MM.1S (cell line): ENCODE measurements around the gene NTMT1.

Experiments
- DNase-seq: peaks from one replicate; pipeline ENCODE4 v3.0.0-alpha.2; 2015
- H2AFZ ChIP-seq: fragments of 300-600 bp; sonication (generic); 2 replicates; pipeline ENCODE4 v1.6.0; 2016; ENCODE audit warnings: antibody characterized with exemption, low read length
- H3F3A ChIP-seq: fragments of 300-600 bp; sonication (generic); 2 replicates; pipeline ENCODE4 v1.6.1; 2016; ENCODE audit warnings: mild to moderate bottlenecking, antibody characterized with exemption, low read length, moderate library complexity, mixed read lengths; ENCODE audit not compliant: insufficient read depth
- H3K27ac ChIP-seq: fragments of 300-600 bp; sonication (generic); 2 replicates; pipeline ENCODE4 v1.5.1; 2016; ENCODE audit warnings: mild to moderate bottlenecking, low read length
- H3K27me3 ChIP-seq: fragments of 300-600 bp; sonication (generic); replicated peaks from 2 replicates; pipeline ENCODE4 v1.6.0; 2016; ENCODE audit warnings: low read length; ENCODE audit not compliant: insufficient read depth
- H3K36me3 ChIP-seq: fragments of 300-600 bp; sonication (generic); replicated peaks from 2 replicates; pipeline ENCODE4 v1.6.1; 2016; ENCODE audit warnings: mild to moderate bottlenecking, low read length, mixed read lengths; ENCODE audit not compliant: insufficient read depth
- H3K4me1 ChIP-seq: fragments of 300-600 bp; sonication (generic); 2 replicates; pipeline ENCODE4 v1.6.1; 2016; ENCODE audit warnings: low read length, mixed read lengths
- H3K4me2 ChIP-seq: fragments of 300-600 bp; sonication (generic); 2 replicates; pipeline ENCODE4 v1.6.0; 2016; ENCODE audit warnings: low read depth, low read length
- H3K4me3 ChIP-seq: fragments of 300-600 bp; sonication (generic); 2 replicates; pipeline ENCODE4 v1.5.1; 2016; ENCODE audit warnings: low read length, mixed read lengths
- H3K79me2 ChIP-seq: fragments of 300-600 bp; sonication (generic); 2 replicates; pipeline ENCODE4 v1.6.1; 2016; ENCODE audit warnings: mixed run types, low read length, mixed read lengths
- H3K9ac ChIP-seq: fragments of 300-600 bp; sonication (generic); 2 replicates; pipeline ENCODE4 v1.6.1; 2016; ENCODE audit warnings: low read length, mixed read lengths
- H3K9me2 ChIP-seq: fragments of 300-600 bp; sonication (generic); replicated peaks from 2 replicates; pipeline ENCODE4 v1.6.1; 2016; ENCODE audit warnings: mild to moderate bottlenecking, low read length, mixed read lengths; ENCODE audit not compliant: insufficient read depth
- H3K9me3 ChIP-seq: fragments of 300-600 bp; sonication (generic); replicated peaks from 2 replicates; pipeline ENCODE4 v1.6.1; 2016; ENCODE audit warnings: mild to moderate bottlenecking, low read length, mixed read lengths; ENCODE audit not compliant: insufficient read depth
- H4K20me1 ChIP-seq: fragments of 300-600 bp; sonication (generic); 2 replicates; pipeline ENCODE4 v1.6.1; 2016; ENCODE audit warnings: mild to moderate bottlenecking, low read length, moderate library complexity, mixed read lengths; ENCODE audit not compliant: insufficient read depth
- CTCF ChIP-seq: fragments of 300-600 bp; sonication (generic); IDR thresholded peaks from 2 replicates; pipeline ENCODE4 v1.5.1; 2016; ENCODE audit warnings: antibody characterized with exemption, low read length, mixed read lengths
- EZH2 ChIP-seq: fragments of 300-600 bp; sonication (generic); optimal IDR thresholded peaks from 2 replicates; pipeline ENCODE3; 2017; ENCODE audit warnings: low read depth, mild to moderate bottlenecking, antibody characterized with exemption, low read length, mixed read lengths
- EZH2phosphoT487 ChIP-seq: fragments of 300-600 bp; sonication (generic); IDR thresholded peaks from 2 replicates; pipeline ENCODE4 v1.6.1; 2018; ENCODE audit warnings: antibody characterized with exemption, low read length

The NTMT1 gene

DNA sequence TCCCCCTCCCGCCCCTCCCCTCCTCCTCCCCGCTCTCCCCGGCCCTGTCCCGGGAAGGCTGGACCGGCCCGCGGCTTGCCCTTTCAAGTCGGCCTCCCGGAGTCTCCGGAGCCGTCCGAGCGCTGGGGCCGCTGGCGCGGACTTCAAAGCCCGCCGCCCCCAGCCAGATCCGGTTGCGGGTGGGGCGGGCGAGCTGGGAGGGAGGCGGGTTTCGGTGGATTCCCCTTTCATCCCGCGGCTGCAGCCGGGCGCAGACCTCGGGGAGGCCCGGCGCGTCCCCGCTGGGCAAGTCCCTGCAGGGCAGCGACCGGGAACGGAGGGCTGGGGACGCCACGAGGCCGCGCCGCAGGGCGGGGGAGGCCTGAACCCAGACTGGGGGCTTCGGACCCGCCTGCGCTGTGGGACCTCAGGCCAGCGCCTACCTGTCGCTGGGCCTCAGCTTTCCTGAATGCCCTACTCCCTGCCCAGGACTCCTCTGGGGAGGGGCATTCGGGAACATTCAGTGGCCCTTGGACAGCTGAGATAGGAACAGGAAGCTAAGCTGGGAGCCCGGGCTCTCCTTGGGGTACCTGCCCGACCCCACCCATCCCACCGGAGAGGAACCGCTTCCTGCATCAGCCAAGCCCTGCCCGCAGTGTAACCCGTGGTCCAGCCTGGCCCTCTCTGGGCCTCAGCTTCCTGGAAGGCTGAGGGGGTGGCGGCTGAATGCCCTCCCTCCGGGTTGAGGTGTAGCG is 28.4 kb upstream of the NTMT1 start:
- no peak overlapping the region; the same call in 1 of the 2 replicates for H3K4me3 ChIP-seq

DNA sequence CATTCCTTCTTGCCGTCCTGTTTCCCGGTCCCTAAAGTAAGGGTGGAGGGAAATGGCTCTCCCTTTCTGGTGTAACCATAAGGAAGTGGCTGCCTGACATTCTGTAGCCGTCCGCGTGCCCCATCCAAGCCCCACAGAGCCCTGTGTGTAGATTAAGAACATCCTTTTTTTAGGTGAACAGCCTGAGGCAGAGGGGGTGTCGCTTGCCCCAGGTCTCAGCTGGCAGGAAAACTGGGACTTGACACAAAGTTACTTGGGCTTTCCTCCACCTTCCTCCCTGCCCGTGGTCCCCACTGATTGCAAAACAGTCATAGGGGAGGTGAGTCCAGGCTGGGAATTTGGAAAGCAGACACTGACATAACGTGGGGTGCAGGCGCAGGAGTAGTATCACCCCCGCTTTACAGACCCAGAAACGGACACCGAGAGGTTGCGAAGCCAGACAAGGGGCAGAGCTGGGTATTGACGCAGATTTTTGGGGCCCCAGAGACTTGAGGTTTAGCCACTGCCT is 27.8 kb upstream of the NTMT1 start:
- Histone ChIP-seq H3K9ac (no peak overlapping the region), H3K9me3 (no peaks in the 10 kb centered on the region), H3K27me3 (peaks cover 6% of the 10 kb centered on the region), H3K4me1 (no peaks in the 10 kb centered on the region), H3K4me3 (no peak overlapping the region), H3K9me2 (no peaks in the 10 kb centered on the region), H3K36me3 (no peaks in the 10 kb centered on the region), H3K4me2 (no peak overlapping the region), H2AFZ (no peak overlapping the region), H3K27ac (no peak overlapping the region), H3K79me2 (no peaks in the 10 kb centered on the region), H3F3A (no peaks in the 10 kb centered on the region), H4K20me1 (no peaks in the 10 kb centered on the region)
- TF ChIP-seq CTCF (no peak), EZH2phosphoT487 (no peak), EZH2 (no peak)
- no peak for DNase-seq

More for the DNA sequence above, 28.4 kb upstream of the NTMT1 start:
- H3F3A ChIP-seq: no peaks in the 10 kb centered on the region
- peaks cover 6% of the 10 kb centered on the region for H3K27me3 ChIP-seq
- H3K27ac ChIP-seq: no peak overlapping the region
- no peaks in the 10 kb centered on the region for H3K36me3 ChIP-seq
- H2AFZ ChIP-seq: no peak overlapping the region
- no peak for DNase-seq
- H3K9me3 ChIP-seq: no peaks in the 10 kb centered on the region
- no peaks in the 10 kb centered on the region for H3K4me1 ChIP-seq
- TF ChIP-seq CTCF: no peak
- no peak for TF ChIP-seq EZH2
- no peak for TF ChIP-seq EZH2phosphoT487
- no peaks in the 10 kb centered on the region for H3K9me2 ChIP-seq
- no peaks in the 10 kb centered on the region for H4K20me1 ChIP-seq
- H3K79me2 ChIP-seq: no peaks in the 10 kb centered on the region
- peak overlapping the region; percentile 43 for H3K4me2 ChIP-seq
- no peak overlapping the region for H3K9ac ChIP-seq

GRCh38 chr9:129601082-129601674 is 24.8 kb upstream of the NTMT1 start:
- no peaks in the 10 kb centered on the region for H3K9me2 ChIP-seq
- H4K20me1 ChIP-seq: no peaks in the 10 kb centered on the region
- H2AFZ ChIP-seq: no peak overlapping the region
- H3K4me1 ChIP-seq: peaks cover 5% of the 10 kb centered on the region; the same call in 1 of the 2 replicates
- no peaks in the 10 kb centered on the region for H3K36me3 ChIP-seq
- H3K9me3 ChIP-seq: no peaks in the 10 kb centered on the region
- H3K9ac ChIP-seq: no peak overlapping the region
- no peaks in the 10 kb centered on the region for H3F3A ChIP-seq
- DNase-seq: no peak
- H3K79me2 ChIP-seq: no peaks in the 10 kb centered on the region
- peaks cover 6% of the 10 kb centered on the region; the same call in 1 of the 2 replicates for H3K27me3 ChIP-seq
- no peak overlapping the region for H3K27ac ChIP-seq
- no peak for TF ChIP-seq CTCF
- TF ChIP-seq EZH2: no peak
- no peak for TF ChIP-seq EZH2phosphoT487
- no peak overlapping the region for H3K4me2 ChIP-seq
- no peak overlapping the region for H3K4me3 ChIP-seq
